ENCODE results near the gene PCBP3. TPM values are rescaled to one million over a fixed set of nuclear protein-coding genes. Genes with fewer than 3 reads are reported as not detected.

Gene PCBP3
- total and polyA plus RNA-seq, 2 of the 8 experiments (the other 6 are each of a cell fraction or from before 2014, with no cell fraction given): 3.5 to 6.3 TPM

- Histone ChIP-seq H2AK5ac (ENCODE audit: low read depth, low read length) (no peak overlapping the region), H3K4me3 (ENCODE audit: extremely low read depth in 1 of 4, insufficient read depth in 2 of 4, low read depth in 3 of 4, low read length in 4 of 4) (no peak overlapping the region), H3K4me2 (ENCODE audit: insufficient read depth in 1 of 2, low read depth in 2 of 2, low read length in 2 of 2) (no peak overlapping the region), H3K9me3 (ENCODE audit: insufficient read depth in 2 of 2, low read depth in 1 of 2, low read length in 1 of 2) (peaks cover 46 to 53% of the 10 kb centered on the region in 2 experiments), H2BK120ac (replicated peaks; ENCODE audit: low read depth, low read length) (no peak overlapping the region), H3K18ac (ENCODE audit: extremely low read depth, low read length) (no peak overlapping the region), H3K27me3 (replicated peaks in 1 of 4; ENCODE audit: control insufficient read depth in 3 of 4, extremely low read depth in 1 of 4, insufficient read depth in 3 of 4, low read length in 3 of 4) (no peaks in the 10 kb centered on the region), H2AFZ (ENCODE audit: low read length) (no peak overlapping the region), H3K56ac (replicated peaks; ENCODE audit: insufficient read length, low read depth, low read length) (no peak overlapping the region), H3K36me3 (ENCODE audit: control insufficient read depth in 2 of 4, insufficient read depth in 4 of 4, low read length in 3 of 4) (no peaks in the 10 kb centered on the region; a peak in 1 of 8 replicates), H3K4me1 (replicated peaks in 1 of 4; ENCODE audit: control insufficient read depth in 3 of 4, insufficient read depth in 4 of 4, low read length in 3 of 4) (no peaks in the 10 kb centered on the region), H4K8ac (ENCODE audit: extremely low read depth, insufficient read depth, low read length) (no peak overlapping the region), H3K4ac (replicated peaks; ENCODE audit: insufficient read length, low read depth, low read length) (no peak overlapping the region), H4K91ac (replicated peaks; ENCODE audit: insufficient read length, low read length) (no peak overlapping the region), H3K9ac (replicated peaks in 1 of 4; ENCODE audit: extremely low read depth in 1 of 4, low read depth in 3 of 4, low read length in 3 of 4) (no peak overlapping the region), H2BK20ac (ENCODE audit: low read length) (no peak overlapping the region), H2BK12ac (ENCODE audit: low read depth, low read length) (no peak overlapping the region), H3K27ac (ENCODE audit: low read depth, low read length) (no peak overlapping the region), H3K79me2 (ENCODE audit: control insufficient read depth in 1 of 2, insufficient read depth in 2 of 2, low read length in 2 of 2) (no peaks in the 10 kb centered on the region), H2BK15ac (ENCODE audit: low read length) (no peak overlapping the region), H4K5ac (ENCODE audit: insufficient read length, low read depth, low read length) (no peak overlapping the region), H2BK5ac (ENCODE audit: low read depth, low read length) (no peak overlapping the region), H4K20me1 (replicated peaks in 1 of 2; ENCODE audit: control insufficient read depth in 1 of 2, insufficient read depth in 2 of 2, low read length in 2 of 2) (no peaks in the 10 kb centered on the region), H3K79me1 (ENCODE audit: low read depth, low read length) (no peaks in the 10 kb centered on the region), H3K23me2 (ENCODE audit: low read depth, low read length) (no peaks in the 10 kb centered on the region), H3K14ac (ENCODE audit: insufficient read length) (no peak overlapping the region), H3K23ac (ENCODE audit: insufficient read length) (no peak overlapping the region)
- ChIA-PET POLR2A (ENCODE audit: partially characterized antibody) (no interaction called here), CTCF (ENCODE audit: partially characterized antibody) (interaction anchor here (0.9 to 1.8 kb wide), 3 partner anchors 10 to 104 kb away, joined by 3 to 6 read pairs (median 4); no protein-coding TSS in a partner anchor)
- 83% methylated on average over 4 of the region's 4 CpGs; no CpG with 5 or more reads in 1 of the 2 experiments for WGBS, 2 experiments (ENCODE audit: extremely low coverage in 1 of 2, insufficient coverage in 1 of 2, insufficient read length in 1 of 2, insufficient replicate concordance in 2 of 2, low coverage in 1 of 2, low lambda C conversion rate in 2 of 2, missing lambda C conversion rate in 1 of 2)
- TF ChIP-seq EGR1 (IDR thresholded peaks at IDR 0.05; ENCODE audit: borderline replicate concordance, low read depth, low read length) (no peak), E2F6 (IDR thresholded peaks at IDR 0.05) (no peak)
- no peak for DNase-seq (ENCODE audit: low read depth in 1 of 2, low spot score in 2 of 2)
- no peak for FAIRE-seq
Measured at GRCh38 chr21:45962531-45963231, 319.2 kb downstream of the PCBP3 start.
